ENCODE results near the gene LCE7A.

The LCE7A gene

DNA sequence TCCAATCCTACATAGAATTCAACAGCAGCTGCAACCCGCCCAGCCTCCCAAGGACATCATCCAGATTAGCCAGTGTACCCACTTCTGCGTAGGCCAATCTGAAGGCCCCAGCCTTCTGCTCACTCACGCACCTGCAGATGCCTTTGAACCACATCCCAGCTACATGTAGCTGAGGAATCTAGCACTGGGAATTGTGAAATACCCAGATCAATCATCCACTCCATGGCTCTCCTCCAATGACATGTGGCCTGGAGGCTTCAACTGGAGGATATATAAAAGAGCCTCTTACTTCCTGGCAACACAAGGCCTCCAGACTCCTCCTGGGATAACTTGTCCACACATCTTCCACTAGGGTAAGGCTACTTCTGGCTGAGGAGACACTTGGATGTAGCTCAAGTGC, 17.2 kb upstream of the LCE7A start, which contains the start of gene LCE6A:
Gene LCE6A, plus strand, starts transcription at position 301 of the 400 bp plus-strand sequence. CDS start 665 bp downstream, outside the sequence.
- no peaks in the 10 kb centered on the region for H3K4me1 ChIP-seq (ENCODE audit: control insufficient read depth in 1 of 2, insufficient read depth in 2 of 2, low read length in 2 of 2)
- no peaks in the 10 kb centered on the region for H3K79me2 ChIP-seq (ENCODE audit: control insufficient read depth, insufficient read depth, low read length, poor library complexity)
- no peak within 1 kb of the TSS for H4K8ac ChIP-seq (ENCODE audit: low read depth, low read length)
- no peaks in the 10 kb centered on the region for H3K27me3 ChIP-seq (ENCODE audit: insufficient read depth, low read length)
- no peak within 1 kb of the TSS for H3K9ac ChIP-seq (ENCODE audit: low read length)
- H2BK5ac ChIP-seq (ENCODE audit: low read depth, low read length, poor library complexity), result no peak within 1 kb of the TSS
- no peak within 1 kb of the TSS for H4K12ac ChIP-seq (ENCODE audit: low read depth, low read length)
- H4K91ac ChIP-seq (ENCODE audit: low read depth, low read length), result no peak within 1 kb of the TSS
- no peak for DNase-seq
- H2AFZ ChIP-seq (ENCODE audit: insufficient read depth, low read length, poor library complexity), result no peak within 1 kb of the TSS
- no peak within 1 kb of the TSS for H3K4ac ChIP-seq (ENCODE audit: low read depth, low read length)
- no peak within 1 kb of the TSS for H3K23ac ChIP-seq (ENCODE audit: low read length)
- no peak within 1 kb of the TSS for H3K18ac ChIP-seq (ENCODE audit: low read length)
- no peak within 1 kb of the TSS for H2BK12ac ChIP-seq (ENCODE audit: low read length)
- H3K4me2 ChIP-seq (ENCODE audit: low read length), result no peak within 1 kb of the TSS
- H3K79me1 ChIP-seq (ENCODE audit: low read length), result no peaks in the 10 kb centered on the region
- H2AK5ac ChIP-seq (ENCODE audit: low read length), result no peak within 1 kb of the TSS
- H3K14ac ChIP-seq (ENCODE audit: low read length), result no peak within 1 kb of the TSS
- no peak within 1 kb of the TSS for H3K27ac ChIP-seq (ENCODE audit: low read depth, low read length)
- no peak within 1 kb of the TSS for H3K4me3 ChIP-seq (ENCODE audit: low read depth, low read length)
- H3K36me3 ChIP-seq (ENCODE audit: control insufficient read depth in 1 of 2, insufficient read depth in 2 of 2, low read length in 2 of 2), result no peaks in the 10 kb centered on the region
- H2BK120ac ChIP-seq (ENCODE audit: insufficient read depth, low read length, poor library complexity), result no peak within 1 kb of the TSS
- peaks cover 11% of the 10 kb centered on the region for H3K9me3 ChIP-seq (ENCODE audit: insufficient read depth, low read depth, low read length)
- no CpG with 5 or more reads among the region's 3 CpGs for WGBS (ENCODE audit: extremely low coverage, insufficient coverage, insufficient read length)

DNA sequence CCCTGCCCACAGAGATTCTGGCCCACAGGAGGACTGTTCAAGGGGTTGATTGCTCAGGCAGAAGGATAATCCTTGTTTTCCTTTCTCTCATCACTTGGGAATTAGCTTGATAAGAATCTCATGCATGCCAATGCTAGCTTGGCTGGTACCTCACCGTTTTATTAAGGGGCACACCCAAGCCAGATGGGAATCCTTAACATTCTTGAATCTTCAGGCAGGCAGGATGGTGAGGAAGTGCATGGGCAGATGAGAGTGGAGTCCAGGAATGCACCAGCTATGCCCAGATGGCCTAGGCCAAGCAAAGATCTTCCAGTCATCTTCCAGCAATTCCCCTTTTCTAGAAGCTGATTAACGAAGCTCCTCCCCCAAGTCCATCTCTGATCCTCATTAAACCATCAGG, 4.1 kb upstream of the LCE7A start:
- Histone ChIP-seq H3K4me3 (ENCODE audit: low read depth, low read length) (no peak overlapping the region), H3K4me2 (ENCODE audit: low read length) (no peak overlapping the region)
- WGBS (ENCODE audit: extremely low coverage, insufficient coverage, insufficient read length), result no CpG with 5 or more reads among the region's 2 CpGs

DNA sequence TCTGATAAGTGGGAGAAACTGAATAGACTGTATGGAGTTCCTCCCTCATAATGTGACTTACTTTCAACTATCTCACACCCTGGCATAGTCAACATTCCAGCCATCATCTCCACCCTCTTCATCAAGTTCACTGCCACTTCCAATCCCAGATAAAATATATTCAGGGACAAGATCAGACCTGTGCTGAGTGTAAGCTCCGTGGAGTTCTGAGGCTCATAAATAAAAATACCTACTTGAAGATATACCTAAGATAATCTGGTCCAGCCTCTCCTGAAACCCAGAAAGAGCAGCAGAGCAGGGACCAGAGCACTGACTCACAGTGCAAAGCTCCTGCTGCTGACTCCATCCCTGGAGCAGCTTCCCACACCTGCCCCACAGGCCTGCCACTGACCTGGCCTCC, 1.7 kb upstream of the LCE7A start:
- H2BK5ac ChIP-seq (ENCODE audit: low read depth, low read length, poor library complexity), result no peak overlapping the region
- no peak overlapping the region for H3K9ac ChIP-seq (ENCODE audit: low read length)
- H4K12ac ChIP-seq (ENCODE audit: low read depth, low read length), result no peak overlapping the region
- no CpG with 5 or more reads among the region's 1 CpG for WGBS (ENCODE audit: extremely low coverage, insufficient coverage, insufficient read length)
- H3K23ac ChIP-seq (ENCODE audit: low read length), result no peak overlapping the region
- H2AFZ ChIP-seq (ENCODE audit: insufficient read depth, low read length, poor library complexity), result no peak overlapping the region
- no peaks in the 10 kb centered on the region for H3K36me3 ChIP-seq (ENCODE audit: control insufficient read depth in 1 of 2, insufficient read depth in 2 of 2, low read length in 2 of 2)
- no peak overlapping the region for H3K14ac ChIP-seq (ENCODE audit: low read length)
- no peaks in the 10 kb centered on the region for H3K79me1 ChIP-seq (ENCODE audit: low read length)
- DNase-seq, result no peak
- no peak overlapping the region for H3K27ac ChIP-seq (ENCODE audit: low read depth, low read length)
- H4K8ac ChIP-seq (ENCODE audit: low read depth, low read length), result no peak overlapping the region
- no peak overlapping the region for H3K18ac ChIP-seq (ENCODE audit: low read length)
- H3K4me2 ChIP-seq (ENCODE audit: low read length), result no peak overlapping the region
- no peak overlapping the region for H2BK12ac ChIP-seq (ENCODE audit: low read length)
- no peak overlapping the region for H4K91ac ChIP-seq (ENCODE audit: low read depth, low read length)
- no peaks in the 10 kb centered on the region for H3K79me2 ChIP-seq (ENCODE audit: control insufficient read depth, insufficient read depth, low read length, poor library complexity)
- H3K27me3 ChIP-seq (ENCODE audit: insufficient read depth, low read length), result no peaks in the 10 kb centered on the region
- H3K9me3 ChIP-seq (ENCODE audit: insufficient read depth, low read depth, low read length), result peaks cover 18% of the 10 kb centered on the region
- H2BK120ac ChIP-seq (ENCODE audit: insufficient read depth, low read length, poor library complexity), result no peak overlapping the region
- H3K4ac ChIP-seq (ENCODE audit: low read depth, low read length), result no peak overlapping the region
- no peaks in the 10 kb centered on the region for H3K4me1 ChIP-seq (ENCODE audit: control insufficient read depth in 1 of 2, insufficient read depth in 2 of 2, low read length in 2 of 2)
- no peak overlapping the region for H3K4me3 ChIP-seq (ENCODE audit: low read depth, low read length)
- H2AK5ac ChIP-seq (ENCODE audit: low read length), result no peak overlapping the region

More for the DNA sequence above, 4.1 kb upstream of the LCE7A start:
- H3K23ac ChIP-seq (ENCODE audit: low read length), result no peak overlapping the region
- no peak overlapping the region for H4K91ac ChIP-seq (ENCODE audit: low read depth, low read length)
- no peak overlapping the region for H3K18ac ChIP-seq (ENCODE audit: low read length)
- no peak overlapping the region for H4K12ac ChIP-seq (ENCODE audit: low read depth, low read length)
- H2AFZ ChIP-seq (ENCODE audit: insufficient read depth, low read length, poor library complexity), result no peak overlapping the region
- H3K9ac ChIP-seq (ENCODE audit: low read length), result no peak overlapping the region
- no peak overlapping the region for H2AK5ac ChIP-seq (ENCODE audit: low read length)
- H3K79me1 ChIP-seq (ENCODE audit: low read length), result no peaks in the 10 kb centered on the region
- H2BK120ac ChIP-seq (ENCODE audit: insufficient read depth, low read length, poor library complexity), result no peak overlapping the region
- no peak overlapping the region for H3K4ac ChIP-seq (ENCODE audit: low read depth, low read length)
- no peaks in the 10 kb centered on the region for H3K36me3 ChIP-seq (ENCODE audit: control insufficient read depth in 1 of 2, insufficient read depth in 2 of 2, low read length in 2 of 2)
- H3K14ac ChIP-seq (ENCODE audit: low read length), result no peak overlapping the region
- DNase-seq, result no peak
- H3K9me3 ChIP-seq (ENCODE audit: insufficient read depth, low read depth, low read length), result peaks cover 15% of the 10 kb centered on the region
- no peak overlapping the region for H2BK5ac ChIP-seq (ENCODE audit: low read depth, low read length, poor library complexity)
- H3K79me2 ChIP-seq (ENCODE audit: control insufficient read depth, insufficient read depth, low read length, poor library complexity), result no peaks in the 10 kb centered on the region
- no peak overlapping the region for H2BK12ac ChIP-seq (ENCODE audit: low read length)
- no peak overlapping the region for H4K8ac ChIP-seq (ENCODE audit: low read depth, low read length)
- H3K27me3 ChIP-seq (ENCODE audit: insufficient read depth, low read length), result no peaks in the 10 kb centered on the region
- H3K27ac ChIP-seq (ENCODE audit: low read depth, low read length), result no peak overlapping the region
- H3K4me1 ChIP-seq (ENCODE audit: control insufficient read depth in 1 of 2, insufficient read depth in 2 of 2, low read length in 2 of 2), result no peaks in the 10 kb centered on the region

DNA sequence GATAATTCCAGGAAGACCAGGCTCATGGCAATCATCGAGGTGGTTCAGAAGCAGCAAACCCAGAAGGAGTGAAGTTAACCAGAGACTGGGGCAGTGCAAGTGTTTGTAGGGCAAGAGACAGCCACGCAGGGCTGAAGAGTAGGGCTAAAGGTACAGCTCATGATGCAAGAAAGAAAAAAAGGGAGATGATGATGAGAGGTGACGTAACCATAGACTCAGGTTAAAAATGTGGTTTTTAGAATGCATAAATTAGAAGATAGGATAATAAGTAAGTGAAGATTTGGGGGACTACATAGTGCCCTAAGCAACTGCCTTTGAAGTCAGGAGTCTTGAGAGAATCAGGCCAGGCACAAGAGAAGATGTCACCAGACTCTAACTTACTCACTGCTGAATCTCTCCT, 333 bp downstream of the LCE7A start:
- Histone ChIP-seq H3K23ac (ENCODE audit: low read length) (no peak overlapping the region), H4K91ac (ENCODE audit: low read depth, low read length) (no peak overlapping the region), H4K12ac (ENCODE audit: low read depth, low read length) (no peak overlapping the region), H3K79me1 (ENCODE audit: low read length) (no peaks in the 10 kb centered on the region), H2BK5ac (ENCODE audit: low read depth, low read length, poor library complexity) (no peak overlapping the region), H3K79me2 (ENCODE audit: control insufficient read depth, insufficient read depth, low read length, poor library complexity) (no peaks in the 10 kb centered on the region), H3K9ac (ENCODE audit: low read length) (no peak overlapping the region), H2BK120ac (ENCODE audit: insufficient read depth, low read length, poor library complexity) (no peak overlapping the region), H3K27me3 (ENCODE audit: insufficient read depth, low read length) (no peaks in the 10 kb centered on the region), H2AFZ (ENCODE audit: insufficient read depth, low read length, poor library complexity) (no peak overlapping the region), H3K27ac (ENCODE audit: low read depth, low read length) (no peak overlapping the region), H3K4me1 (ENCODE audit: control insufficient read depth in 1 of 2, insufficient read depth in 2 of 2, low read length in 2 of 2) (no peaks in the 10 kb centered on the region), H3K18ac (ENCODE audit: low read length) (no peak overlapping the region), H3K36me3 (ENCODE audit: control insufficient read depth in 1 of 2, insufficient read depth in 2 of 2, low read length in 2 of 2) (no peaks in the 10 kb centered on the region), H3K4me3 (ENCODE audit: low read depth, low read length) (no peak overlapping the region), H2AK5ac (ENCODE audit: low read length) (no peak overlapping the region), H3K4ac (ENCODE audit: low read depth, low read length) (no peak overlapping the region), H3K14ac (ENCODE audit: low read length) (no peak overlapping the region), H2BK12ac (ENCODE audit: low read length) (no peak overlapping the region), H3K9me3 (ENCODE audit: insufficient read depth, low read depth, low read length) (peaks cover 16% of the 10 kb centered on the region), H3K4me2 (ENCODE audit: low read length) (no peak overlapping the region), H4K8ac (ENCODE audit: low read depth, low read length) (no peak overlapping the region)
- WGBS (ENCODE audit: extremely low coverage, insufficient coverage, insufficient read length), result 100% methylated on average over 1 of the region's 3 CpGs
- no peak for DNase-seq

Measured in trophoblast cell (in vitro differentiated cells and primary cell).